Measurements from ENCODE around the gene MMP2. TPM values are rescaled to one million over a fixed set of nuclear protein-coding genes. Genes with fewer than 3 reads are reported as not detected.

Gene MMP2
- total and polyA plus RNA-seq, 11 donors = 22.5 to 157 (median 77.1) TPM

DNA sequence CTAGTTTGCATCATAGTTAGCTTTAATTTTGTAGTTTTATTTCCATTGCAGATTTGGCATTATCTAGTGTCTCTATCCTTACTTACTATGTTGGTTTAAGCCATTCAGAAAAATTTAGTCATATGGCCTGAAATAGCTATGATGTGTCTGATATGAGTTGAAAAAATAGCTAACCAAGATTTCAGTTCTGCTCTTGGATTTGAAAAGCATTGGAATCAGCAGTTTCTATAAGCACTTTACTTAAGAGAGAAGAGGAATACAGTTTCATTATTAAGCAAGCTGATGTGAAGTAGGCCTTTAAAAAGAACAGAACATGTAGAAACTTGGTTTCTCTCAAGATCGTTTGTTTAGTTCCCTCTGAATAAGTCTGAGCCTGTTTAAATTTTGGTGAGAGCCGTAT, 55.8 kb downstream of the MMP2 start:
- Histone ChIP-seq H3K36me3 (peaks cover 0 to 41% (median 15%) of the 10 kb centered on the region in 9 donors), H3K4me1 (peaks cover 0 to 27% (median 0%) of the 10 kb centered on the region in 12 donors), H3K27me3 (no peaks in the 10 kb centered on the region), H3K9me3 (no peaks in the 10 kb centered on the region), H3K27ac (peak overlapping the region in 1 of 12 donors; percentile 27), H3K4me3 (no peak overlapping the region)
- TF ChIP-seq, protein P1, sequence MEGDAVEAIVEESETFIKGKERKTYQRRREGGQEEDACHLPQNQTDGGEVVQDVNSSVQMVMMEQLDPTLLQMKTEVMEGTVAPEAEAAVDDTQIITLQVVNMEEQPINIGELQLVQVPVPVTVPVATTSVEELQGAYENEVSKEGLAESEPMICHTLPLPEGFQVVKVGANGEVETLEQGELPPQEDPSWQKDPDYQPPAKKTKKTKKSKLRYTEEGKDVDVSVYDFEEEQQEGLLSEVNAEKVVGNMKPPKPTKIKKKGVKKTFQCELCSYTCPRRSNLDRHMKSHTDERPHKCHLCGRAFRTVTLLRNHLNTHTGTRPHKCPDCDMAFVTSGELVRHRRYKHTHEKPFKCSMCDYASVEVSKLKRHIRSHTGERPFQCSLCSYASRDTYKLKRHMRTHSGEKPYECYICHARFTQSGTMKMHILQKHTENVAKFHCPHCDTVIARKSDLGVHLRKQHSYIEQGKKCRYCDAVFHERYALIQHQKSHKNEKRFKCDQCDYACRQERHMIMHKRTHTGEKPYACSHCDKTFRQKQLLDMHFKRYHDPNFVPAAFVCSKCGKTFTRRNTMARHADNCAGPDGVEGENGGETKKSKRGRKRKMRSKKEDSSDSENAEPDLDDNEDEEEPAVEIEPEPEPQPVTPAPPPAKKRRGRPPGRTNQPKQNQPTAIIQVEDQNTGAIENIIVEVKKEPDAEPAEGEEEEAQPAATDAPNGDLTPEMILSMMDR (IDR thresholded peaks at IDR 0.05) = no peak
- no peak for TF ChIP-seq POLR2A (IDR thresholded peaks at IDR 0.05)
- DNase-seq (no peak), ATAC-seq (peak in 3 of 4 donors; percentile 18 to 44 (median 20))
- 79 to 89% (median 86%) methylated on average over 2 of the region's 2 CpGs for WGBS, 4 donors
- intact Hi-C loops (cut with DNase I) = no loop called here

DNA sequence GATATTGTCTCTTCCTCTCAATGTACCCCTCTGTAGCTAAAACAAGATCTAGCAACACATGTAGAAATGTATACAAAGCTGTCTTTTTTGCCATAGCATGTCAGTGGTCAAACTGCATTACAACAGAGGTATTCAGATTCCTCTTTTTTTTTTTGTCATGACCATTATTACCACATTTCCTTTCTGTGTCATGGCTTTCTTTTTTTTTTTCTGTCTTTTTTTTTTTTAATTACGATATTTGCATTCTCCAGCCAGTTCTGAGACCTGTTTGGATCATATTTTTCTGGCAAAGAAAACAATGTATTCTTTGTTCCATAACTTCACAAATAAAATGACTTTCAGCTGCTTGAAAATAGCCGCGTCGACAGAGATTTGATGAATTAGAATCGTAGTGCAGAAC, 60.1 kb downstream of the MMP2 start:
- no peaks in the 10 kb centered on the region for H3K27me3 ChIP-seq
- H3K4me1 ChIP-seq = peaks cover 0 to 38% (median 0%) of the 10 kb centered on the region in 12 donors
- no peak for DNase-seq
- 58 to 63% (median 62%) methylated on average over 5 of the region's 5 CpGs for WGBS, 4 donors
- TF ChIP-seq, protein P1 (IDR thresholded peaks at IDR 0.05) = no peak
- peak in 3 of 4 donors; percentile 36 to 41 (median 41) for ATAC-seq
- H3K9me3 ChIP-seq = no peaks in the 10 kb centered on the region
- H3K4me3 ChIP-seq = no peak overlapping the region
- peak overlapping the region in 7 of 12 donors; percentile 9 to 56 (median 46) for H3K27ac ChIP-seq
- peaks cover 0 to 11% (median 0%) of the 10 kb centered on the region in 9 donors for H3K36me3 ChIP-seq
- intact Hi-C loops (cut with DNase I) = loop anchor here in 1 of 10 donors (2.0 kb wide), 1 partner anchor 44 kb away; no protein-coding TSS in a partner anchor

- WGBS, 4 donors = 66 to 76% (median 75%) methylated on average over 1 of the region's 1 CpG
- no peaks in the 10 kb centered on the region for H3K27me3 ChIP-seq
- no peak for TF ChIP-seq POLR2A (IDR thresholded peaks at IDR 0.05)
- TF ChIP-seq, protein P1 (IDR thresholded peaks at IDR 0.05) = no peak
- H3K27ac ChIP-seq = peak overlapping the region in 9 of 12 donors; percentile 9 to 56 (median 34)
- DNase-seq (no peak), ATAC-seq (peak in 2 of 4 donors; percentile 62 to 75)
- peaks cover 0 to 38% (median 0%) of the 10 kb centered on the region in 12 donors for H3K4me1 ChIP-seq
- no peak overlapping the region for H3K4me3 ChIP-seq
- peaks cover 0 to 11% (median 0%) of the 10 kb centered on the region in 9 donors for H3K36me3 ChIP-seq
- no peaks in the 10 kb centered on the region for H3K9me3 ChIP-seq
- intact Hi-C loops (cut with DNase I) = loop anchor here in 1 of 10 donors (2.0 kb wide), 1 partner anchor 45 kb away; no protein-coding TSS in a partner anchor
These were observed 60.5 kb downstream of the MMP2 start for GRCh38 chr16:55539488-55539887.

GRCh38 chr16:55540221-55540620, 61.2 kb downstream of the MMP2 start:
- H3K9me3 ChIP-seq = no peaks in the 10 kb centered on the region
- H3K27me3 ChIP-seq = no peaks in the 10 kb centered on the region
- DNase-seq (no peak), ATAC-seq (no peak)
- TF ChIP-seq, protein P1 (IDR thresholded peaks at IDR 0.05) = no peak
- TF ChIP-seq POLR2A (IDR thresholded peaks at IDR 0.05) = no peak
- intact Hi-C loops (cut with DNase I) = loop anchor here (5.0 to 10.0 kb wide), 5 partner anchors 33 to 165 kb away; partner anchors contain the start of gene LPCAT2 (in 1 of the 10)
- no peak overlapping the region for H3K4me3 ChIP-seq
- H3K4me1 ChIP-seq = peaks cover 0 to 36% (median 0%) of the 10 kb centered on the region in 12 donors
- H3K36me3 ChIP-seq = peaks cover 0 to 11% (median 0%) of the 10 kb centered on the region in 9 donors
- WGBS, 4 donors = 90 to 95% (median 92%) methylated on average over 1 of the region's 1 CpG
- H3K27ac ChIP-seq = peak overlapping the region in 3 of 12 donors; percentile 11 to 56 (median 28)

Measured in heart left ventricle (tissue), 16 donors.